Measurements from ENCODE around the gene DBH.

The DBH gene

DNA sequence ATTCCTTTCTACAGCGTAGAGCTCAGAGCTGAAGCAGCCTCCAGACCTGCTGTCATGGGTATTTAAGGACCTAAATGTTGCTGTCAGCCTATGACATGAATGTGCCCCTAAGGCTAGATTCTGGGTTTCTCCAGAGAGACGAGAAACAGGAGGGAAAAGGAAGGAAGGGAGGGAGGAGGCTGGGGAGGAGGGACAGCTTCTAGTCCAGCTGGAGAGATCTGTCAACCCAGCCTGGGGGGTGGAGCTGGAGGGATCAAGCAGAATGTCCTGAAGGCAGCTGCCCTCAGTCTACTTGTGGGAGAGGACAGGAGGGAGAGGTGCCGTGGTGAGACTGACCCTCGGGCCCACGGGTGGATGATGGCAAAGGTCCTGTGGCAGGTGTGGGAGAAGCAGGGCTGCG, 1.1 kb upstream of the DBH start:
- TF ChIP-seq, protein P1, sequence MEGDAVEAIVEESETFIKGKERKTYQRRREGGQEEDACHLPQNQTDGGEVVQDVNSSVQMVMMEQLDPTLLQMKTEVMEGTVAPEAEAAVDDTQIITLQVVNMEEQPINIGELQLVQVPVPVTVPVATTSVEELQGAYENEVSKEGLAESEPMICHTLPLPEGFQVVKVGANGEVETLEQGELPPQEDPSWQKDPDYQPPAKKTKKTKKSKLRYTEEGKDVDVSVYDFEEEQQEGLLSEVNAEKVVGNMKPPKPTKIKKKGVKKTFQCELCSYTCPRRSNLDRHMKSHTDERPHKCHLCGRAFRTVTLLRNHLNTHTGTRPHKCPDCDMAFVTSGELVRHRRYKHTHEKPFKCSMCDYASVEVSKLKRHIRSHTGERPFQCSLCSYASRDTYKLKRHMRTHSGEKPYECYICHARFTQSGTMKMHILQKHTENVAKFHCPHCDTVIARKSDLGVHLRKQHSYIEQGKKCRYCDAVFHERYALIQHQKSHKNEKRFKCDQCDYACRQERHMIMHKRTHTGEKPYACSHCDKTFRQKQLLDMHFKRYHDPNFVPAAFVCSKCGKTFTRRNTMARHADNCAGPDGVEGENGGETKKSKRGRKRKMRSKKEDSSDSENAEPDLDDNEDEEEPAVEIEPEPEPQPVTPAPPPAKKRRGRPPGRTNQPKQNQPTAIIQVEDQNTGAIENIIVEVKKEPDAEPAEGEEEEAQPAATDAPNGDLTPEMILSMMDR (IDR thresholded peaks at IDR 0.05; ENCODE audit: extremely low read depth, insufficient read depth, missing control alignments): no peak
- no peak for DNase-seq (ENCODE audit: low spot score)
- in situ Hi-C loops (cut with MboI; ENCODE audit: low pct_unique_long_range_greater_than_20kb, low sequenced_read_pairs, unreplicated experiment): no loop called here

DNA sequence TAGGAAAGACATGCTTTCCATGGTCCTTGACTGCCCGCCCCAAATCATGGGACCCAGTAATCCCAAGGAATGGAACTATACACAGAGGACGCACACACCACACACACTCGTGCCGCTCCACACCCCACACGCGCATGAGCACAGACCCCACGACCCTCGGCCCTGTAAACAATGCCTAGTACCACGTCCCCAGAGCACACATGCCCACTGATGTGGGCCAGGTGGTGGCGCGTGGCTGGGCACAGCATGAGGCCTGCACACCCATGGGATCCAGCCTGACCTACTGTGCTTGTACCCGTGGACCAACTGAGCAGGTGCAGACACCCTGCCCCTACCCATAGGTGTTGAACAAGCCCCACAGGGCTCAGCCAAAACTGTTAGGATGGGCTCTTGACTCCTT, 739 bp downstream of the DBH start:
- DNase-seq (ENCODE audit: low spot score): no peak
- in situ Hi-C loops (cut with MboI; ENCODE audit: low pct_unique_long_range_greater_than_20kb, low sequenced_read_pairs, unreplicated experiment): no loop called here
- TF ChIP-seq, protein P1 (IDR thresholded peaks at IDR 0.05; ENCODE audit: extremely low read depth, insufficient read depth, missing control alignments): no peak

DNA sequence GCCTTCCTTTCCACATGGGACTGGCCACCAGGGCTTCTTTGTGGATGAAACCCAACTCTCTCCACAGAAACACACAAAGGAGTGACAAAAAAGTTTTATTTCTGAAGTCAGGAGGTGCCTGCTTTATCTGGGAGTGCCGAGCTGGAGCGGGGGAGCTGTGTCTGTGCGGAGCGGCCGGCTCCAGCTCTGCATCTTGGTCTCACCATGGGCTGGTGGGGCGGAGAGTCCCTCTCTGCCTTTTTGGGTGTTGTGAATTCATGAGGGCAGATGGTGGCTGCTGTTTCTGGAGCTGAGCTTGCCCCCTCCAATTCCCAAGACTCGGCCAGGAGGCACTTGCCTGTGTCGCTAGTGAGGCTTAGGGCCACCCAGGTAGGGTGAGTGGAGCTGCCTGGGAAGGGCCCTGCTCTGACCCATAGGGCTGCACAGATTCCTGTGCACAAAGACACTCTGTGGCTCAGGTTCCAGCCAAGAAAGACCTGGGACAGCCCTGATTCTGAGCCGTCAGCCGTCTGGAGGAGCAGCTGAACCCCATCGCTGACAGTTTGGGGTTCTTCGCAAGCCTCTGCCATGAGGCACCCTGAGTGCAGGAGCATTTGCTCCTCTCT, 1.4 kb downstream of the DBH start:
- DNase-seq (ENCODE audit: low spot score): no peak
- in situ Hi-C loops (cut with MboI; ENCODE audit: low pct_unique_long_range_greater_than_20kb, low sequenced_read_pairs, unreplicated experiment): no loop called here
- TF ChIP-seq, protein P1 (IDR thresholded peaks at IDR 0.05; ENCODE audit: extremely low read depth, insufficient read depth, missing control alignments): no peak

DNA sequence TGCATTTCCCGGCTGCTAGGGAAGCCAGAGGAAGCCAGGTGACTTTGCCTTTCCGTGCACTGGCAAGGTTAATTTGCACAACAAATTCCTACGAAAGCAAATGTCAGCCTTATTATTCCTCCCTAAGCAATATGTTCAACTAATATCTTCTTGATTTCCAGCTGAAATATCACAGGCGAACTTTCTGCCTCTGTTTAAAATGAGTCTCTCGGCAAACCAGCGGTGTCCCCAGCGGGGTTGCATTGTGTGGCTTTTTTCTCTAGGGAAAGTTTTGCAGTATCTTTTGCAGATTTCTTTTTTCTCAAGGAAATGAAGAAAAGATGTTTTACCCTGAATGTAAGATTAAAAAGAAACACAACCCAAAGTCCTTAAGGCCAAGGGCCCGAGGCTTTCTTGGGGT, 1.9 kb downstream of the DBH start:
- no peak for DNase-seq (ENCODE audit: low spot score)
- in situ Hi-C loops (cut with MboI; ENCODE audit: low pct_unique_long_range_greater_than_20kb, low sequenced_read_pairs, unreplicated experiment): no loop called here
- TF ChIP-seq, protein P1 (IDR thresholded peaks at IDR 0.05; ENCODE audit: extremely low read depth, insufficient read depth, missing control alignments): no peak

DNA sequence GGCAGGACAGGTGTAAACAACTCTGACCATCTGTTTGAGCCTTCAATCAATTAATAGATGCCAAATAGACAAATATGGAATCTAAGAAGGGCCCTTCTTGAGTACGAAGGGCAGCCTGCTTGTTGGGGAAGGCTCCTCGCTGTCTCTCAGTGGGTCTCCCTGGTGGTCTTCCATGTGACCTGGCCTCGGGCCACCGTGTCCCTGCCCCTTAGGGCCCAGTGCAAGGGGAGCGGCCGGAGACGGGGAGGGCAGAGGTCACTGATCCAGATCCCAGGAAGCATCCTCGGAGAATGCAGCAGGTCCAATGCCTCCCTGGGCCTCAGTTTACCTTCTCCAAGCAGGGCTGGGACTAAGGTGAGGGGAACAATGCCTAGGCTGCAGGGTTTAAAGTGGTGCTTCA, 2.5 kb downstream of the DBH start:
- DNase-seq (ENCODE audit: low spot score): no peak
- TF ChIP-seq, protein P1 (IDR thresholded peaks at IDR 0.05; ENCODE audit: extremely low read depth, insufficient read depth, missing control alignments): no peak
- in situ Hi-C loops (cut with MboI; ENCODE audit: low pct_unique_long_range_greater_than_20kb, low sequenced_read_pairs, unreplicated experiment): no loop called here

DNA sequence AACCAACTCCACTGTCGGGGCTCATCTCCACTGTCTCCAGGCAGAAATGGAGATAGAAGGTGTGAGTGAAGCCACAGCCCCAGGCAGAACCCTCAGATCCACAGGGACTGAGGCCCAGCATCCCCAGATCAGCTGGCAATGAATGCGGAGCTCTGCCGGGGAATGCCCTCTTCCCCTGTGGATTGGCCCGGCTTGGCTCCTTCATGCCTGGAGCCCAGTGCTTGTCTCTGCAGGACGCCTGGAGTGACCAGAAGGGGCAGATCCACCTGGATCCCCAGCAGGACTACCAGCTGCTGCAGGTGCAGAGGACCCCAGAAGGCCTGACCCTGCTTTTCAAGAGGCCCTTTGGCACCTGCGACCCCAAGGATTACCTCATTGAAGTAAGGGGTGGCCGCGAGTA, 3.5 kb downstream of the DBH start:
- DNase-seq (ENCODE audit: low spot score): no peak

More for the DNA sequence above, 3.5 kb downstream of the DBH start:
- TF ChIP-seq, protein P1 (IDR thresholded peaks at IDR 0.05; ENCODE audit: extremely low read depth, insufficient read depth, missing control alignments): no peak
- in situ Hi-C loops (cut with MboI; ENCODE audit: low pct_unique_long_range_greater_than_20kb, low sequenced_read_pairs, unreplicated experiment): no loop called here

Data from GM13977 (cell line).